HEK293 (cell line): ENCODE measurements around the gene ARPC1A.
"Not testable (repeated sequence)": the region's sequence is repeated elsewhere in the genome, so short reads cannot be mapped to it uniquely, and the experiment has no call there.

Experiments
- CTCF ChIA-PET: fragments of 350-600 bp; formaldehyde crosslinking; extraction: SDS; loops from one replicate; lab custom pipeline; 2021; ENCODE audit warnings: antibody characterized with exemption; lab: Yijun Ruan, JAX
- POLR2A ChIA-PET: fragments of 300-600 bp; formaldehyde crosslinking; extraction: SDS; loops from one replicate; lab custom pipeline; 2020; ENCODE audit warnings: antibody characterized with exemption, inconsistent platforms; lab: Yijun Ruan, JAX
- H3K27ac ChIP-seq: fragments of 200-500 bp; sonication (Bioruptor generic); 2 replicates; pipeline ENCODE4 v1.5.1; 2014; ENCODE audit warnings: low read depth, low read length, control low read depth, inconsistent platforms; ENCODE audit errors: extremely low read depth
- H3K36me3 ChIP-seq, 2 experiments: fragments of 200-500 bp in 1 of 2; sonication (Bioruptor generic) in 1 of 2; 1 replicate in 1 of 2; 2 replicates in 1 of 2; pipeline ENCODE4 v1.5.1; 2014 to 2017; ENCODE audit warnings: inconsistent platforms in 2 of 2, low read length in 2 of 2; ENCODE audit not compliant: control insufficient read depth in 2 of 2, insufficient read depth in 1 of 2
- H3K4me1 ChIP-seq: fragments of 200-500 bp; sonication (Bioruptor generic); 2 replicates; pipeline ENCODE4 v1.5.1; 2014; ENCODE audit warnings: mild to moderate bottlenecking, low read length, inconsistent platforms; ENCODE audit not compliant: control insufficient read depth, insufficient read depth
- H3K4me3 ChIP-seq: 2 replicates; pipeline ENCODE4 v1.5.1; 2011; ENCODE audit warnings: low read depth, mild to moderate bottlenecking, control low read depth, low read length, moderate library complexity
- H3K9me3 ChIP-seq: fragments of 200-500 bp; sonication (Bioruptor generic); 2 replicates; pipeline ENCODE4 v1.5.1; 2014; ENCODE audit warnings: low read depth, low read length, inconsistent platforms; ENCODE audit not compliant: control insufficient read depth, insufficient read depth
- GLIS1 ChIP-seq: fragments of 450-650 bp; formaldehyde crosslinking; IDR thresholded peaks from 2 replicates; pipeline ENCODE4 v1.5.1; 2016; ENCODE audit warnings: missing biosample characterization, missing genetic modification characterization
- HOXA7 ChIP-seq: sonication (generic); formaldehyde crosslinking; IDR thresholded peaks from 2 replicates; pipeline ENCODE4 v1.8.1; 2022; ENCODE audit warnings: missing genetic modification reagents, borderline replicate concordance
- HOXC10 ChIP-seq: sonication (generic); formaldehyde crosslinking; IDR thresholded peaks from 2 replicates; pipeline ENCODE4 v1.8.1; 2023; ENCODE audit warnings: mild to moderate bottlenecking, missing genetic modification reagents
- IKZF3 ChIP-seq: fragments of 450-650 bp; IDR thresholded peaks from 2 replicates; pipeline ENCODE4 v1.5.0; 2018; ENCODE audit warnings: missing biosample characterization, mild to moderate bottlenecking, missing genetic modification characterization, moderate library complexity
- KLF10 ChIP-seq: fragments of 450-650 bp; IDR thresholded peaks from 2 replicates; pipeline ENCODE4 v1.5.1; 2018; ENCODE audit warnings: missing biosample characterization, mild to moderate bottlenecking, missing genetic modification characterization
- KLF16 ChIP-seq: fragments of 450-650 bp; formaldehyde crosslinking; IDR thresholded peaks from 2 replicates; pipeline ENCODE4 v1.5.1; 2017; ENCODE audit warnings: missing biosample characterization, missing genetic modification characterization
- MZF1 ChIP-seq: fragments of 450-650 bp; formaldehyde crosslinking; IDR thresholded peaks from 2 replicates; pipeline ENCODE4 v1.5.1; 2017; ENCODE audit warnings: missing biosample characterization, missing genetic modification characterization, borderline replicate concordance
- PRDM1 ChIP-seq: fragments of 450-650 bp; formaldehyde crosslinking; IDR thresholded peaks from 2 replicates; pipeline ENCODE4; 2016; ENCODE audit warnings: missing biosample characterization, missing genetic modification characterization
- SCRT2 ChIP-seq: fragments of 450-650 bp; formaldehyde crosslinking; IDR thresholded peaks from 2 replicates; pipeline ENCODE4 v1.5.1; 2016; ENCODE audit warnings: missing biosample characterization, missing genetic modification characterization
- ZBTB17 ChIP-seq: fragments of 450-650 bp; formaldehyde crosslinking; IDR thresholded peaks from 2 replicates; pipeline ENCODE4 v1.5.1; 2016; ENCODE audit warnings: missing biosample characterization, missing genetic modification characterization
- ZBTB21 ChIP-seq: fragments of 450-650 bp; formaldehyde crosslinking; IDR thresholded peaks from 2 replicates; pipeline ENCODE4 v1.5.1; 2017; ENCODE audit warnings: missing biosample characterization, missing genetic modification characterization
- ZBTB48 ChIP-seq: fragments of 450-650 bp; formaldehyde crosslinking; IDR thresholded peaks from 2 replicates; pipeline ENCODE4 v1.5.1; 2016; ENCODE audit warnings: missing biosample characterization, missing genetic modification characterization
- ZFHX2 ChIP-seq: fragments of 450-650 bp; formaldehyde crosslinking; conservative IDR thresholded peaks from 2 replicates; pipeline ENCODE4 v1.5.1; 2016; ENCODE audit warnings: missing biosample characterization, missing genetic modification characterization
- ZNF23 ChIP-seq: fragments of 450-650 bp; formaldehyde crosslinking; IDR thresholded peaks from 2 replicates; pipeline ENCODE4 v1.5.1; 2016; ENCODE audit warnings: missing biosample characterization, missing genetic modification characterization, borderline replicate concordance
- ZNF302 ChIP-seq: fragments of 450-650 bp; formaldehyde crosslinking; IDR thresholded peaks from 2 replicates; pipeline ENCODE4 v1.5.1; 2016; ENCODE audit warnings: missing biosample characterization, missing genetic modification characterization, low read depth
- ZNF571 ChIP-seq: fragments of 450-650 bp; formaldehyde crosslinking; IDR thresholded peaks from 2 replicates; pipeline ENCODE4 v1.5.0; 2017; ENCODE audit warnings: missing biosample characterization, missing genetic modification characterization
- ZNF670 ChIP-seq: fragments of 450-650 bp; formaldehyde crosslinking; IDR thresholded peaks from 2 replicates; pipeline ENCODE4 v1.5.1; 2016; ENCODE audit warnings: missing biosample characterization, missing genetic modification characterization, low read depth
- ZSCAN16 ChIP-seq: fragments of 450-650 bp; formaldehyde crosslinking; IDR thresholded peaks from 2 replicates; pipeline ENCODE4 v1.5.1; 2016; ENCODE audit warnings: missing biosample characterization, missing genetic modification characterization
- ZSCAN23 ChIP-seq: fragments of 450-650 bp; formaldehyde crosslinking; IDR thresholded peaks from 2 replicates; pipeline ENCODE4 v1.5.1; 2016; ENCODE audit warnings: missing biosample characterization, missing genetic modification characterization
- TF ChIP-seq, protein P1 (sequence below): fragments of 450-650 bp; formaldehyde crosslinking; IDR thresholded peaks from 2 replicates; pipeline ENCODE4 v1.5.1; 2016; ENCODE audit warnings: missing biosample characterization, missing genetic modification characterization
- TF ChIP-seq, protein P2 (sequence below): fragments of 450-650 bp; formaldehyde crosslinking; IDR thresholded peaks from 2 replicates; pipeline ENCODE4 v1.5.1; 2016; ENCODE audit warnings: missing biosample characterization, missing genetic modification characterization
- TF ChIP-seq, protein P3 (sequence below): fragments of 450-650 bp; formaldehyde crosslinking; IDR thresholded peaks from 2 replicates; pipeline ENCODE4 v1.5.1; 2017; ENCODE audit warnings: missing biosample characterization, missing genetic modification characterization
- TF ChIP-seq, protein P4 (sequence below): fragments of 450-650 bp; formaldehyde crosslinking; IDR thresholded peaks from 2 replicates; pipeline ENCODE4 v1.5.1; 2016; ENCODE audit warnings: missing biosample characterization, missing genetic modification characterization, low read depth

The ARPC1A gene

DNA sequence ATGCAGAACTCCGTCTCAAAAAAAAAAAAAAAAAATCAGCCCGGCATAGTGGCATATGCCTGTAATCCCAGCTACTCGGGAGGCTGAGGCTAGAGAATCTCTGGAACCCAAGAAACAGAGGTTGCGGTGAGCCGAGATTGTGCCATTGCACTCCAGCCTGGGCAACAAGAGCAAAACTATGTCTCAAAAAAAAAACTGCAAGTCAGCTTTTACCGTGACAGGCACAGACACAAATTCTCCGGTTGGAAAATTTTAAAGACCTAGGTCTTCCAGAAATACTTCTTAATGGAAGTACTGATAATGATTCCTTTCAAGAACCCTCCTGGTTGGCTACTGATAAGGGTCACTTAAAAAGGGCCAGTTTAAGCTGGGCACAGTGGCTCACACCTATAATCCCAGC is 29.4 kb downstream of the ARPC1A start:
- H3K36me3 ChIP-seq = peaks cover 43 to 67% of the 10 kb centered on the region in 2 experiments

DNA sequence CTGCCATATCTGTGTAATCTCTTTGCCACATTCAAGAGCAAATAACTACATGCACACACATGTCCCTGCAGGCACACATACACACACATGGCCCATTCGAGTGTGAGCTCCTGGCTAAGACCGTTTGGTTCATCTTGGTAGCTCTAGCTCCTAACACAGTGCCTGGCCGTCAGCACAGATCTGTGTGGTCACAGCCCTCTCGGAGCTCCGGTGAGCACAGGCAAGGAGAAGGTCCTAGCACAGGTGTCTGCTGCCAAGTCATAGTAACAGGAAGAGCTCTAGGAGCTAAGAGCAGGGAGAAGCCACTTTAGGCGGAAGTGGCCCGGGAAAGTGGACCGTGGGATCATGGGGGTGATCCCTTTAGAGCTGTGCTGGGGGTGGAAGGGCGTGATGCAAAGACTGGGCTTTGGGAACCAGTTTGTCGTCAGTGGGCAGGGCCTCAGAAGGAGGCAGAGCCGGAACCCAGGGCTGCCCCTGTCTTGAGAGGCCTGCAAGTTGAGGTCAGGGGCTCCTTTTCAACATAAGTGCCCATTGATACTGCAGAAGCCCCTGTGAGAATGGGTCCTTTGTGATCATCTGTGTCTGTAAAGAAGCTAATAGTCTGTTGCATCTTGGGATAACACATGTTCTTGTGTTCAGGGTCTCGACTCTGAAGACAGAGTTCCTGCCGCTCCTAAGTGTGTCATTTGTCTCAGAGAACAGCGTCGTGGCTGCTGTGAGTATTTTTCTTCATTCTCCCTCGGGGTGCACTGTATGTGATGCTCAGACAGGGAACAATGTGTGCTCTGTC is 32.2 kb downstream of the ARPC1A start:
- Histone ChIP-seq H3K36me3 (peaks cover 28 to 68% of the 10 kb centered on the region in 2 experiments; a peak in 2 of 3 replicates), H3K9me3 (no peaks in the 10 kb centered on the region), H3K4me1 (no peaks in the 10 kb centered on the region), H3K4me3 (no peak overlapping the region), H3K27ac (no peak overlapping the region)
- ChIA-PET CTCF (no interaction called here), POLR2A (no interaction called here)
- TF ChIP-seq, protein P1, sequence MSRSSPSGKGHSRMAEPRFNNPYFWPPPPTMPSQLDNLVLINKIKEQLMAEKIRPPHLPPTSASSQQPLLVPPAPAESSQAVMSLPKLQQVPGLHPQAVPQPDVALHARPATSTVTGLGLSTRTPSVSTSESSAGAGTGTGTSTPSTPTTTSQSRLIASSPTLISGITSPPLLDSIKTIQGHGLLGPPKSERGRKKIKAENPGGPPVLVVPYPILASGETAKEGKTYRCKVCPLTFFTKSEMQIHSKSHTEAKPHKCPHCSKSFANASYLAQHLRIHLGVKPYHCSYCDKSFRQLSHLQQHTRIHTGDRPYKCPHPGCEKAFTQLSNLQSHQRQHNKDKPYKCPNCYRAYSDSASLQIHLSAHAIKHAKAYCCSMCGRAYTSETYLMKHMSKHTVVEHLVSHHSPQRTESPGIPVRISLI (tag by site-specific recombination) = 0 out of 2 replicates have a peak, but pooled peaks have one; percentile 28
- TF ChIP-seq ZNF23 (tag by site-specific recombination) (no peak), SCRT2 (tag by site-specific recombination) (no peak), KLF16 (no peak), ZBTB48 (tag by site-specific recombination) (no peak)
- TF ChIP-seq, protein P2, sequence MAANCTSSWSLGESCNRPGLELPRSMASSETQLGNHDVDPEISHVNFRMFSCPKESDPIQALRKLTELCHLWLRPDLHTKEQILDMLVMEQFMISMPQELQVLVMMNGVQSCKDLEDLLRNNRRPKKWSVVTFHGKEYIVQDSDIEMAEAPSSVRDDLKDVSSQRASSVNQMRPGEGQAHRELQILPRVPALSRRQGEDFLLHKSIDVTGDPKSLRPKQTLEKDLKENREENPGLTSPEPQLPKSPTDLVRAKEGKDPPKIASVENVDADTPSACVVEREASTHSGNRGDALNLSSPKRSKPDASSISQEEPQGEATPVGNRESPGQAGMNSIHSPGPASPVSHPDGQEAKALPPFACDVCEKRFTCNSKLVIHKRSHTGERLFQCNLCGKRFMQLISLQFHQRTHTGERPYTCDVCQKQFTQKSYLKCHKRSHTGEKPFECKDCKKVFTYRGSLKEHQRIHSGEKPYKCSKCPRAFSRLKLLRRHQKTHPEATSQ = no peak
- TF ChIP-seq, protein P3, sequence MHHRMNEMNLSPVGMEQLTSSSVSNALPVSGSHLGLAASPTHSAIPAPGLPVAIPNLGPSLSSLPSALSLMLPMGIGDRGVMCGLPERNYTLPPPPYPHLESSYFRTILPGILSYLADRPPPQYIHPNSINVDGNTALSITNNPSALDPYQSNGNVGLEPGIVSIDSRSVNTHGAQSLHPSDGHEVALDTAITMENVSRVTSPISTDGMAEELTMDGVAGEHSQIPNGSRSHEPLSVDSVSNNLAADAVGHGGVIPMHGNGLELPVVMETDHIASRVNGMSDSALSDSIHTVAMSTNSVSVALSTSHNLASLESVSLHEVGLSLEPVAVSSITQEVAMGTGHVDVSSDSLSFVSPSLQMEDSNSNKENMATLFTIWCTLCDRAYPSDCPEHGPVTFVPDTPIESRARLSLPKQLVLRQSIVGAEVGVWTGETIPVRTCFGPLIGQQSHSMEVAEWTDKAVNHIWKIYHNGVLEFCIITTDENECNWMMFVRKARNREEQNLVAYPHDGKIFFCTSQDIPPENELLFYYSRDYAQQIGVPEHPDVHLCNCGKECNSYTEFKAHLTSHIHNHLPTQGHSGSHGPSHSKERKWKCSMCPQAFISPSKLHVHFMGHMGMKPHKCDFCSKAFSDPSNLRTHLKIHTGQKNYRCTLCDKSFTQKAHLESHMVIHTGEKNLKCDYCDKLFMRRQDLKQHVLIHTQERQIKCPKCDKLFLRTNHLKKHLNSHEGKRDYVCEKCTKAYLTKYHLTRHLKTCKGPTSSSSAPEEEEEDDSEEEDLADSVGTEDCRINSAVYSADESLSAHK (tag by site-specific recombination) = no peak

More for the DNA sequence above, 29.4 kb downstream of the ARPC1A start:
- H3K27ac ChIP-seq = no peak overlapping the region
- POLR2A ChIA-PET = no interaction called here
- CTCF ChIA-PET = no interaction called here
- no peaks in the 10 kb centered on the region for H3K9me3 ChIP-seq
- TF ChIP-seq ZSCAN16 (no peak), GLIS1 (no peak), IKZF3 (tag by site-specific recombination) (no peak), ZNF302 (no peak), PRDM1 (tag by site-specific recombination) (no peak), ZNF23 (tag by site-specific recombination) (no peak), ZBTB21 (tag by site-specific recombination) (no peak), ZNF571 (no peak), ZFHX2 (tag by site-specific recombination) (no peak), MZF1 (tag by site-specific recombination) (no peak), ZNF670 (tag by site-specific recombination) (no peak), HOXA7 (no peak), KLF10 (tag by site-specific recombination) (no peak), HOXC10 (CRISPR knock-in tag) (no peak), ZBTB17 (no peak), ZSCAN23 (tag by site-specific recombination) (no peak)
- TF ChIP-seq, protein P4, sequence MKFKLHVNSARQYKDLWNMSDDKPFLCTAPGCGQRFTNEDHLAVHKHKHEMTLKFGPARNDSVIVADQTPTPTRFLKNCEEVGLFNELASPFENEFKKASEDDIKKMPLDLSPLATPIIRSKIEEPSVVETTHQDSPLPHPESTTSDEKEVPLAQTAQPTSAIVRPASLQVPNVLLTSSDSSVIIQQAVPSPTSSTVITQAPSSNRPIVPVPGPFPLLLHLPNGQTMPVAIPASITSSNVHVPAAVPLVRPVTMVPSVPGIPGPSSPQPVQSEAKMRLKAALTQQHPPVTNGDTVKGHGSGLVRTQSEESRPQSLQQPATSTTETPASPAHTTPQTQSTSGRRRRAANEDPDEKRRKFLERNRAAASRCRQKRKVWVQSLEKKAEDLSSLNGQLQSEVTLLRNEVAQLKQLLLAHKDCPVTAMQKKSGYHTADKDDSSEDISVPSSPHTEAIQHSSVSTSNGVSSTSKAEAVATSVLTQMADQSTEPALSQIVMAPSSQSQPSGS (tag by site-specific recombination) = no peak
- no peak overlapping the region for H3K4me3 ChIP-seq
- H3K4me1 ChIP-seq = no peaks in the 10 kb centered on the region

DNA sequence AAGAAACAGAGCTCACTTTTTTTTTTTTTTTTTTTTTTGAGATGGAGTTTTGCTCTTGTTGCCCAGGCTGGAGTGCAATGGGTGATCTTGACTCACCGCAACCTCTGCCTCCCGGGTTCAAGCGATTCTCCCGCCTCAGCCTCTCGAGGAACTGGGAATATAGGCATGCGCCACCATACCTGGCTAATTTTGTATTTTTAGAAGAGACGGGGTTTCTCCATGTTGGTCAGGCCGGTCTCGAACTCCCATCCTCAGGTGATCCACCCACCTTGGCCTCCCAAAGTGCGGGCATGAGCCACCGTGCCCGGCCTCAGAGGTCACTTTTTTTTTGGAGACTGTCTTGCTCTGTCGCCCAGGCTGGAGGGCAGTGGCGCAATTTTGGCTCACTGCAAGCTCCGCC is 32.8 kb downstream of the ARPC1A start:
- CTCF ChIA-PET, POLR2A ChIA-PET, H3K4me3 ChIP-seq, H3K9me3 ChIP-seq, H3K4me1 ChIP-seq, H3K27ac ChIP-seq: not testable (repeated sequence)
- H3K36me3 ChIP-seq = peaks cover 29 to 75% of the 10 kb centered on the region in 2 experiments
